ENCODE results near the gene COL9A3.

- TF ChIP-seq POLR2A (IDR thresholded peaks at IDR 0.05; ENCODE audit: low read depth, low read length) (no peak), POLR2AphosphoS5 (IDR thresholded peaks at IDR 0.05; ENCODE audit: low read depth, low read length) (no peak), TAF1 (IDR thresholded peaks at IDR 0.05; ENCODE audit: borderline replicate concordance, low read depth, low read length) (no peak)
Measured at GRCh38 chr20:62846166-62846890, 29.5 kb downstream of the COL9A3 start.

All from GM12892 (cell line).